A549 (cell line): ENCODE results near the gene AFDN.

Experiments
- BHLHE40 ChIP-seq: IDR thresholded peaks from 2 replicates; pipeline ENCODE4 v1.6.1; 2012; ENCODE audit warnings: low read depth, low read length, inconsistent platforms
- EP300 ChIP-seq, 2 experiments: fragments of >200 bp; sonication (Bioruptor Twin); formaldehyde crosslinking; IDR thresholded peaks; 2 replicates in 1 of 2; 3 replicates in 1 of 2; pipeline ENCODE4 v1.6.1; 2016 to 2017
- HDAC2 ChIP-seq: fragments of 200-600 bp; sonication (generic); IDR thresholded peaks from 2 replicates; pipeline ENCODE4 v1.6.1; 2016
- KDM1A ChIP-seq: fragments of 200-600 bp; sonication (generic); IDR thresholded peaks from 2 replicates; pipeline ENCODE4 v1.6.1; 2016; ENCODE audit warnings: low read depth, mild to moderate bottlenecking
- MAZ ChIP-seq: fragments of 150-350 bp; IDR thresholded peaks from 2 replicates; pipeline ENCODE4 v1.6.1; 2014; ENCODE audit warnings: antibody characterized with exemption, low read depth, low read length, borderline replicate concordance
- MYC ChIP-seq: IDR thresholded peaks from 2 replicates; pipeline ENCODE4 v1.6.1; 2012; ENCODE audit warnings: mild to moderate bottlenecking, inconsistent platforms, low read length, improper control_type of control experiment, borderline replicate concordance
- PHF8 ChIP-seq: fragments of 200-600 bp; sonication (generic); IDR thresholded peaks from 2 replicates; pipeline ENCODE4 v1.6.1; 2016; ENCODE audit warnings: low read depth, mild to moderate bottlenecking, antibody characterized with exemption, moderate library complexity, borderline replicate concordance
- POLR2A ChIP-seq: IDR thresholded peaks from 2 replicates; pipeline ENCODE4 v1.6.1; 2012; ENCODE audit warnings: mild to moderate bottlenecking, low read length
- RAD21 ChIP-seq, 2 experiments: fragments of >200 bp in 1 of 2; sonication (Bioruptor Twin) in 1 of 2; formaldehyde crosslinking in 1 of 2; IDR thresholded peaks in 1 of 2; conservative IDR thresholded peaks in 1 of 2; 2 replicates in 1 of 2; 3 replicates in 1 of 2; pipeline ENCODE4 v1.6.1; 2012 to 2018; ENCODE audit warnings: inconsistent platforms in 1 of 2
- RCOR1 ChIP-seq: fragments of 150-350 bp; IDR thresholded peaks from 2 replicates; pipeline ENCODE4 v1.6.1; 2014; ENCODE audit warnings: antibody characterized with exemption, low read length, low read depth
- TF ChIP-seq, protein P1 (sequence below): fragments of >200 bp; sonication (Bioruptor Twin); formaldehyde crosslinking; IDR thresholded peaks from 3 replicates; pipeline ENCODE4 v1.5.1; 2016
- TF ChIP-seq, protein P2 (sequence below): IDR thresholded peaks from 2 replicates; pipeline ENCODE4 v1.6.1; 2012
- TF ChIP-seq, protein P3 (sequence below): fragments of 200-600 bp; sonication (generic); IDR thresholded peaks from 2 replicates; pipeline ENCODE4 v1.6.1; 2016; ENCODE audit warnings: antibody characterized with exemption, mild to moderate bottlenecking, moderate library complexity
- TF ChIP-seq, protein P4 (sequence below): fragments of 150-350 bp; IDR thresholded peaks from 2 replicates; pipeline ENCODE4 v1.6.1; 2014; ENCODE audit warnings: low read depth, mild to moderate bottlenecking, low read length

DNA sequence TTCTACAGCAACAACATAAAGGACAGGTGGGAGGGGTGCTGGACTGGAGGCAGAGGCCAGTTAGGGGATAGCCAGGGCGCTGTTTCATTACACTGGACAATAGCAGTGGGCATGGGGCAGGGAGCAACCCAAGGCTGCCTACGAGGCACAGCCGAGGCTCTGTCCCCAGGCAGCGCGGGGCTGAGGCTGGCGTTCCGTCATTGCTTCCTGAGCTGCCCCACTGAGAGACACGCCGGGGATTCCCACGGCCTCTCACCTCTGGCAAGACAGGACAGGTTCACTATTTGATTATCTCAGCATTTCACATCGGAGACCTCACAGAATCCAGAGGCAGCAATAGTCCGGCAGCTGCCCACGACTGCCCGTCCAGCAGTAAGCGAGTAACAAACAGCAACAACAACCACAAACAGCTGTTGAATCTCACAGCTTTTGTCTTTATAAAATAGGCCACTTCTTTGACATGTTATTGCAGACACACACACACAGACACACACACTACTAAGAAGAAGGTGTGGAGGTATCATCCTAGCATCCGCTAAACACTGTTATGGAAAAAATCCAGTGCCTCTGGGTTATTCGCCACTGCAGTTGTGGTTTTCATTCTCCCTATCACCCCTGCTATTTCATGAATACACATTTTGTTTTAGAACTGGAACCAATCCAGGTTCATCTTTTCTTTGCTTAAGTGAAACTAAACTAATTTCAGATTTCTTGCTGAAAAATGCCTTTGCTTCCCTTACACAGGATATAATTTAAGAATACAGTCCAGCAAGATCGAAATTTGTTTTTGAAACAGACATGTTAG is 190.2 kb downstream of the AFDN start:
- TF ChIP-seq PHF8, result no peak
- no peak for TF ChIP-seq POLR2A
- no peak for TF ChIP-seq KDM1A
- TF ChIP-seq, protein P1, sequence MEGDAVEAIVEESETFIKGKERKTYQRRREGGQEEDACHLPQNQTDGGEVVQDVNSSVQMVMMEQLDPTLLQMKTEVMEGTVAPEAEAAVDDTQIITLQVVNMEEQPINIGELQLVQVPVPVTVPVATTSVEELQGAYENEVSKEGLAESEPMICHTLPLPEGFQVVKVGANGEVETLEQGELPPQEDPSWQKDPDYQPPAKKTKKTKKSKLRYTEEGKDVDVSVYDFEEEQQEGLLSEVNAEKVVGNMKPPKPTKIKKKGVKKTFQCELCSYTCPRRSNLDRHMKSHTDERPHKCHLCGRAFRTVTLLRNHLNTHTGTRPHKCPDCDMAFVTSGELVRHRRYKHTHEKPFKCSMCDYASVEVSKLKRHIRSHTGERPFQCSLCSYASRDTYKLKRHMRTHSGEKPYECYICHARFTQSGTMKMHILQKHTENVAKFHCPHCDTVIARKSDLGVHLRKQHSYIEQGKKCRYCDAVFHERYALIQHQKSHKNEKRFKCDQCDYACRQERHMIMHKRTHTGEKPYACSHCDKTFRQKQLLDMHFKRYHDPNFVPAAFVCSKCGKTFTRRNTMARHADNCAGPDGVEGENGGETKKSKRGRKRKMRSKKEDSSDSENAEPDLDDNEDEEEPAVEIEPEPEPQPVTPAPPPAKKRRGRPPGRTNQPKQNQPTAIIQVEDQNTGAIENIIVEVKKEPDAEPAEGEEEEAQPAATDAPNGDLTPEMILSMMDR, result no peak
- TF ChIP-seq, protein P2, sequence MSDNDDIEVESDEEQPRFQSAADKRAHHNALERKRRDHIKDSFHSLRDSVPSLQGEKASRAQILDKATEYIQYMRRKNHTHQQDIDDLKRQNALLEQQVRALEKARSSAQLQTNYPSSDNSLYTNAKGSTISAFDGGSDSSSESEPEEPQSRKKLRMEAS, result no peak
- TF ChIP-seq HDAC2, result no peak
- TF ChIP-seq BHLHE40, result no peak
- TF ChIP-seq, protein P3, sequence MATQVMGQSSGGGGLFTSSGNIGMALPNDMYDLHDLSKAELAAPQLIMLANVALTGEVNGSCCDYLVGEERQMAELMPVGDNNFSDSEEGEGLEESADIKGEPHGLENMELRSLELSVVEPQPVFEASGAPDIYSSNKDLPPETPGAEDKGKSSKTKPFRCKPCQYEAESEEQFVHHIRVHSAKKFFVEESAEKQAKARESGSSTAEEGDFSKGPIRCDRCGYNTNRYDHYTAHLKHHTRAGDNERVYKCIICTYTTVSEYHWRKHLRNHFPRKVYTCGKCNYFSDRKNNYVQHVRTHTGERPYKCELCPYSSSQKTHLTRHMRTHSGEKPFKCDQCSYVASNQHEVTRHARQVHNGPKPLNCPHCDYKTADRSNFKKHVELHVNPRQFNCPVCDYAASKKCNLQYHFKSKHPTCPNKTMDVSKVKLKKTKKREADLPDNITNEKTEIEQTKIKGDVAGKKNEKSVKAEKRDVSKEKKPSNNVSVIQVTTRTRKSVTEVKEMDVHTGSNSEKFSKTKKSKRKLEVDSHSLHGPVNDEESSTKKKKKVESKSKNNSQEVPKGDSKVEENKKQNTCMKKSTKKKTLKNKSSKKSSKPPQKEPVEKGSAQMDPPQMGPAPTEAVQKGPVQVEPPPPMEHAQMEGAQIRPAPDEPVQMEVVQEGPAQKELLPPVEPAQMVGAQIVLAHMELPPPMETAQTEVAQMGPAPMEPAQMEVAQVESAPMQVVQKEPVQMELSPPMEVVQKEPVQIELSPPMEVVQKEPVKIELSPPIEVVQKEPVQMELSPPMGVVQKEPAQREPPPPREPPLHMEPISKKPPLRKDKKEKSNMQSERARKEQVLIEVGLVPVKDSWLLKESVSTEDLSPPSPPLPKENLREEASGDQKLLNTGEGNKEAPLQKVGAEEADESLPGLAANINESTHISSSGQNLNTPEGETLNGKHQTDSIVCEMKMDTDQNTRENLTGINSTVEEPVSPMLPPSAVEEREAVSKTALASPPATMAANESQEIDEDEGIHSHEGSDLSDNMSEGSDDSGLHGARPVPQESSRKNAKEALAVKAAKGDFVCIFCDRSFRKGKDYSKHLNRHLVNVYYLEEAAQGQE, result no peak
- TF ChIP-seq, protein P4, sequence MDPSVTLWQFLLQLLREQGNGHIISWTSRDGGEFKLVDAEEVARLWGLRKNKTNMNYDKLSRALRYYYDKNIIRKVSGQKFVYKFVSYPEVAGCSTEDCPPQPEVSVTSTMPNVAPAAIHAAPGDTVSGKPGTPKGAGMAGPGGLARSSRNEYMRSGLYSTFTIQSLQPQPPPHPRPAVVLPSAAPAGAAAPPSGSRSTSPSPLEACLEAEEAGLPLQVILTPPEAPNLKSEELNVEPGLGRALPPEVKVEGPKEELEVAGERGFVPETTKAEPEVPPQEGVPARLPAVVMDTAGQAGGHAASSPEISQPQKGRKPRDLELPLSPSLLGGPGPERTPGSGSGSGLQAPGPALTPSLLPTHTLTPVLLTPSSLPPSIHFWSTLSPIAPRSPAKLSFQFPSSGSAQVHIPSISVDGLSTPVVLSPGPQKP, result no peak
- no peak for TF ChIP-seq RAD21 (conservative IDR thresholded peaks at IDR 0.05 in 1 of 2, IDR thresholded peaks at IDR 0.05 in 1 of 2)
- TF ChIP-seq MYC, result no peak
- no peak for TF ChIP-seq EP300 (IDR thresholded peaks at IDR 0.05)
- TF ChIP-seq MAZ, result no peak
- no peak for TF ChIP-seq RCOR1
